ENCODE measurements around the gene SLC5A2.

SLC5A2 gene

DNA sequence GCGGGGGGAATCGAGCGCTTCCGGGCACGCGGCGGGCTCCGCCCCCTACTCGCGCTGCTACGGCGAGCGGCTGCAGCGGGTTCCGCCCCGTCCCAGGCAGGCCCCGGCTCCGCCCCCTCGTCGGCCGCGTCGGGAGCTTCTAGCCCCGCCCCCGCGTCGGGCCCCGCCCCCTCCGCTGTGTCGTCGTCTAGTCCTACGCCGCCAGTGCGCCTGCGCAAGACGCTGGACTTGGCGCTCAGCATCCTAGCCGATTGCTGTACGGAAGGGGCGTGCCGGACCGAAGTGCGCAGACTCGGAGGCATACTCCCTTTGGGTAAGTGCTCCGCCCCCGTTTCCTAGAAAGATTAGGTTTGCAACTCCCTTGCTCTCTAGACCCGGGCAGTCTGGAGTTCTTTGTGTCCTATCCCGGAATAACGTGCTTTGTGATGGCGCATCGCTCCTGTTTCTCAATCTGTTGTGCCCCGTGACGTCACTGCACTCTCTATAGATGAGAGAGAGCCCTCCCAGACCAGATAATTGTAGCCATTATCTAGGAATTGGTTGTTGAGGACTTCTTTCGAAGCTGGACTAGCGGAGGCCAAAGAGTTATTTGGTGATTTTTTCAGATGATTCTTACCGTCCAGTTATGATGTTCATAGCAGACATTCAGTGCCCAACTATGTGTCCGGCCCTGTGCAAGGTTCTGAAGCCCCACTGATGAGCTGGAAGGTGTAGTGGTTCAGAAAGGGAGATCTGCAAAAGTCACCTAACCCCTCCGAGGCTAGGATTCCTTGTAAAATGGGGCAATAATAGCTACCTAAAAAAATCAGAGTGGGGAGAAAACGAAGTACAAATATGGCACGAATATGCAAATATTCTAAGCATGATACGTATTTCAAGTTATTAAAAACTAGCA lies 23.0 kb upstream of the SLC5A2 start:
- peak; percentile 98 for DNase-seq (ENCODE audit: low spot score)

GRCh38 chr16:31460582-31461002 lies 22.3 kb upstream of the SLC5A2 start:
- DNase-seq (ENCODE audit: low spot score): peak; percentile 36

DNA sequence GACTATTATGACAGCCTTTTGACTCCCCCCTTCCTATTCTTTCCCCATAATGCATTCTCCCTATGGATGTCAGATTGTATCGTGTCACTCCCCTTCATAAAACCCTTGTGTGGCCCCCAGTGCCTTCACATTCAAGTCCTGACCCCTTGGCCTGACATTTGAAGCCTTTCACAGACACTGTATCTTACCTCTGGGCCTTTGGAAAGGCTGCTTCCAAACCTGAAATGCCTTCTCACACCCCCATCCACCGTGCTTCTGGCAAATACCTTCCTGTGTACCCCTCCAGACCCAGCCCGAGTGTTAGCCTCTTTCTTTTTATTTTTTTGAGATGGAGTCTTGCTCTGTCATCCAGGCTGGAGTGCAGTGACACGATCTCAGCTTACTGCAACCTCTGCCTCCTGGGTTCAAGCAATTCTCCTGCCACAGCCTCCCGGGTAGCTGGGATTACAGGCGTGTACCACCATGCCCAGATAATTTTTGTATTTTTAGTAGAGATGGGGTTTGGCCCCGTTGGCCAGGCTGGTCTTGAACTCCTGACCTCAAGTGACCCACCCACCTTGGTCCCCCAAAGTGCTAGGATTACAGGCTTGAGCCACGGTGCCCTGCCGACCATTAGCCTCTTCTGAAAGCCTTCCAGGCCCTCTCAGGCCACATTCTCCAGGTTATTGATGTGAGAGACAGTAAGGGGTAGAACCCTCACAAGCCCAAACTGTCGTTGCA lies 21.6 kb upstream of the SLC5A2 start:
- DNase-seq (ENCODE audit: low spot score): no peak

- no peak for DNase-seq (ENCODE audit: low spot score)
Measured at GRCh38 chr16:31461921-31462804, 20.8 kb upstream of the SLC5A2 start.

DNA sequence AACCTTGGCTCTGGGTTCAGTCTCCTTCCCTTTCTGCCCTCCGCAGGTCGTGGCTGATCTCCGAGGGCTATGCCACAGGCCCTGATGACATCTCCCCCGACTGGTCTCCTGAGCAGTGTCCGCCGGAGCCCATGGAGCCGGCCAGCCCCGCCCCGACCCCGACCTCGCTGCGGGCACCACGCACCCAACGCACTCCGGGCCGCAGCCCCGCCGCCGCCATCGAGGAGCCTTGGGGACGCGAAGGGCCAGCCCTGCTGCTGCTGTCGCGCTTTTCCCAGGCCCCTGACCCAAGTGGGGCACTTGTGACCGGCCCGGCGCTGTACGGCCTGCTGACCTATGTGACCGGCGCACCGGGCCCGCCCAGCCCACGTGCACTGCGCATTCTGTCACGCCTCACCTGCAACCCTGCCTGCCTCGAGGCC lies 18.6 kb upstream of the SLC5A2 start:
- DNase-seq (ENCODE audit: low spot score): no peak

GRCh38 chr16:31464781-31465260 lies 18.1 kb upstream of the SLC5A2 start:
- DNase-seq (ENCODE audit: low spot score): no peak

DNA sequence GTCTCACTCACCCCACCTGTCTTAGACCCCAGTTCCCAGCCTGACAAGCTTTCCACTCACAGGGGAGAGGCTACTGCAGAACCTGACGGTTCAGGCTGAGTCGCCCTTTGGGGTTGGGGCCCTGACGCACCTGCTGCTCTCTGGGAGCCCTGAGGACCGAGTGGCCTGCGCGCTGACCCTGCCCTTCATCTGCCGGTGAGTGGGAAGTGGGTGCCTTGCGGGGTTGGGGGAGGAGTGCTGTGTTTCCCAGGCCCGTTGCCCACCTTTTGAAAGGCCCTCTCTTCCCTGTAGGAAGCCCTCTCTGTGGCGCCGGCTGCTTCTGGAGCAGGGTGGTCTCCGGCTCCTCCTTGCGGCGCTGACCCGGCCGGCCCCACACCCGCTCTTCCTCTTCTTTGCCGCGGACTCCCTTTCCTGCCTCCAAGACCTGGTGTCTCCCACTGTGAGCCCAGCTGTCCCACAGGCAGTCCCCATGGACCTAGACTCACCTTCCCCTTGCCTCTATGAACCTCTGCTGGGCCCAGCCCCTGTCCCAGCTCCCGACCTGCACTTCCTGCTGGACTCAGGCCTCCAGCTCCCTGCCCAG lies 17.0 kb upstream of the SLC5A2 start:
- DNase-seq (ENCODE audit: low spot score): no peak

GRCh38 chr16:31466381-31466841 lies 16.5 kb upstream of the SLC5A2 start:
- no peak for DNase-seq (ENCODE audit: low spot score)

DNA sequence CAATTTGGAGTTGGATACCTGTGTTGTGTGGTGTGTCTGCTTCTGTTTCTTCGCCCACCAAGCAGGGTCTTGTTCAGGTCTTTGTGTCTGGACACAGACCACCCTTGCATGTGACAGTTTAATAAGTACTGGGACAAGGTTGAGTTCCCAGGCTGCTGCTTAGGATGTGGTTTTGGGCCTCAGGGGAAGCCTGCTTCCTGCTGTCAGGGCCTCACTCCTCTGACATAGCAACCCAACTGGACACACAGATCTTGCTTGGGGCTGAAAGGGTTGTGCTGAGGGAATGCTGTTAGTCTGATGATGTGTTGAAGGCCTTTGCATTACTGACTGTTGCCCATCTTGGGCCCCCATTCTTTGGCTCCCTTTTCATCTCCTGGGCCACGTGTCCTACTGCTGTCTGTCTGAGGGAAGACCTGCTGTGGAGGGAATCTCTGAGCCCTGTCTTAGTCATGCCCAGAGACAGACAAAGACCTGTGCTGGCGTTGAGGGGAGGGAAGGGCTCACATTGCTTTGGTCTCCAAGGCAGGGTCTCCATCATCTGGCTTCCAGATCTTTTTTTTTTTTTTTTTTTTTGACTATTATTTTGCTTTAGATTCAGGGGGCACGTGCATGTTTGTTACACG lies 15.7 kb upstream of the SLC5A2 start:
- DNase-seq (ENCODE audit: low spot score): no peak

DNA sequence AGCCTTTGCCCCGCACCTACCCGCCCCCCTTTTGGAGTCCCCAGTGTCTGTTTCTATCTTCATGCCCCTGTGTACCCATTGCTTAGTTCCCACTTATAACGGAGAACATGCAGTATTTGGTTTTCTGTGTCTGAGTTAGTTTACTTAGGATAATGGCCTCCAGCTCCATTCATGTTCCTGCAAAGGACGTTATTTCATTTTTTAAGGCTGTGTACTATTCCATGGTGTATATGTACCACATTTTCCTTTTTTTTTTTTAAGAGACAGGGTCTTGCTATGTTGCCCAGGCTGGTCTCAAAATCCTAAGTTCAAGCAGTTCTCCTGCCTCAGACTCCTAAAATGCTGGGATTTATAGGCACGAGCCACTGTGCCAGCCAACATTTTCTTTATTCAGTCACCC lies 15.1 kb upstream of the SLC5A2 start:
- DNase-seq (ENCODE audit: low spot score): no peak

DNA sequence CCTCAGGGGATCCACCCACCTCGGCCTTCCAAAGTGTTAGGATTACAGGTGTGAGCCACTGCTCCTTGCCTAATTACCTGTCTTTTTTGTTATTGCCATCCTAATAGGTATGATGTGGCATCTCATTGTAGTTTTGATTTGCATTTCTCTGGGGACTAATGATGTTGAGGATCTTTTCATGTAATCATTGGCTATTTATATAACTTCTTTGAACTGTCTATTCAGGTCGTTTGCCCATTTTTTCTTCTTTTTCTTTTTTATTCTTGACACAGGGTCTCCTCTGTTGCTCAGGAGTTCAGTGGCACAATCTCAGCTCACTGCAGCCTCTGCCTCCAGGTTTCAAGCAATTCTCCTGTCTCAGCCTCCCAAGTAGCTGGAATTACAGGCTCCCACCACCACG lies 12.3 kb upstream of the SLC5A2 start:
- DNase-seq (ENCODE audit: low spot score): no peak

- DNase-seq (ENCODE audit: low spot score): no peak
Measured at GRCh38 chr16:31471241-31471874, 11.6 kb upstream of the SLC5A2 start.

- DNase-seq (ENCODE audit: low spot score): peak; percentile 94
Measured at GRCh38 chr16:31471875-31472708, 10.8 kb upstream of the SLC5A2 start, which contains the start of gene TGFB1I1. Gene TGFB1I1 (plus strand): TSS chr16:31472152. CDS start chr16:31472189, 37 bp downstream.

DNA sequence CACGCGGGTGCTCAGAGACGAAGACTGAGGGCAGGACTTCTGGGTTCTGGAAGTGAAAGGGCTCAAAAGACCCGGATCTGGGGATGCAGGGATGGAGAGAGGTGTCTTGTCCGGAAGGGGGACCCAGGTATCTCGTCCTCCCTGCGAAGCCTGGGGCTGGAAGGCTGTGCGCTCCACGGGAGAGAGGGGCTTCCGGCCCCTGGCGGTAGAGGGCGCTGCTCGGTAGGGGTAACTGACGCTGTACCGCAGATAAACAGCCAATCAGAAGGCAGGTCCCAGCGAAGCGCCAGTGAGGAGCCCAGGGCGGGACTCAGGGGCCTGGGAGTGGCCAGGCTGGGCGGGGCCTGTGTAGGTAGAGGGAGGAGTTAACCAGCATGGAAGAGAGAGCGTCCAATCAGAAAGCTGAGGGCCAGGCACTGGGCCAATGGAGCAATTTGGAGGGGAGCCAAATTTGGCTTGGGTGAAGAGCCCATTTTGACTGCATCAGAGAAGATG lies 10.2 kb upstream of the SLC5A2 start:
- peak; percentile 96 for DNase-seq (ENCODE audit: low spot score)

GRCh38 chr16:31473264-31473984 lies 9.5 kb upstream of the SLC5A2 start:
- no peak for DNase-seq (ENCODE audit: low spot score)

DNA sequence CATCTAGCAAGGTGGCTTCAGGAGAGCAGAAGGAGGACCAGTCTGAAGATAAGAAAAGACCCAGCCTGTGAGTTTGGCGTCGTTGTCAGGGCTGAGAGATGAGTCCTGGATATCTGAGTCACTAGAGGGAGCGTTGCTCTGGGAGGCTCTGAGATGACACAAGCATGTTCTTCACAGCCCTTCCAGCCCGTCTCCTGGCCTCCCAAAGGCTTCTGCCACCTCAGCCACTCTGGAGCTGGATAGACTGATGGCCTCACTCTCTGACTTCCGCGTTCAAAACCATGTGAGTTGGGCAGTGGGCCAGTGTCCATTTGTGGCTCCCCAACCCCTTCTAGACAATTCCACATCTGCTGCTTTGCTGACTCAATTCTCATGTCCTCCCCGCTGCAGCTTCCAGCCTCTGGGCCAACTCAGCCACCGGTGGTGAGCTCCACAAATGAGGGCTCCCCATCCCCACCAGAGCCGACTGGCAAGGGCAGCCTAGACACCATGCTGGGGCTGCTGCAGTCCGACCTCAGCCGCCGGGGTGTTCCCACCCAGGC lies 8.7 kb upstream of the SLC5A2 start:
- DNase-seq (ENCODE audit: low spot score): peak; percentile 74

GRCh38 chr16:31474773-31475738 lies 7.9 kb upstream of the SLC5A2 start:
- DNase-seq (ENCODE audit: low spot score): no peak

Data from GM03348 (cell line).